Measurements from ENCODE around the gene ZMIZ1.

ZMIZ1 gene

GRCh38 chr10:79068562-79069324 is at the start of gene ZMIZ1 (continued):
- TF ChIP-seq, protein P1, sequence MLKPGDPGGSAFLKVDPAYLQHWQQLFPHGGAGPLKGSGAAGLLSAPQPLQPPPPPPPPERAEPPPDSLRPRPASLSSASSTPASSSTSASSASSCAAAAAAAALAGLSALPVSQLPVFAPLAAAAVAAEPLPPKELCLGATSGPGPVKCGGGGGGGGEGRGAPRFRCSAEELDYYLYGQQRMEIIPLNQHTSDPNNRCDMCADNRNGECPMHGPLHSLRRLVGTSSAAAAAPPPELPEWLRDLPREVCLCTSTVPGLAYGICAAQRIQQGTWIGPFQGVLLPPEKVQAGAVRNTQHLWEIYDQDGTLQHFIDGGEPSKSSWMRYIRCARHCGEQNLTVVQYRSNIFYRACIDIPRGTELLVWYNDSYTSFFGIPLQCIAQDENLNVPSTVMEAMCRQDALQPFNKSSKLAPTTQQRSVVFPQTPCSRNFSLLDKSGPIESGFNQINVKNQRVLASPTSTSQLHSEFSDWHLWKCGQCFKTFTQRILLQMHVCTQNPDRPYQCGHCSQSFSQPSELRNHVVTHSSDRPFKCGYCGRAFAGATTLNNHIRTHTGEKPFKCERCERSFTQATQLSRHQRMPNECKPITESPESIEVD (tag by site-specific recombination; IDR thresholded peaks at IDR 0.05): no peak
- TF ChIP-seq ZNF510 (tag by site-specific recombination; IDR thresholded peaks at IDR 0.05; ENCODE audit: insufficient replicate concordance) (no peak), ZNF513 (tag by site-specific recombination; IDR thresholded peaks at IDR 0.05) (no peak), ZNF394 (tag by site-specific recombination; IDR thresholded peaks at IDR 0.05; ENCODE audit: borderline replicate concordance) (peak; percentile 47; the same call in 1 of the 2 replicates), ZBTB49 (tag by site-specific recombination; IDR thresholded peaks at IDR 0.05; ENCODE audit: low read depth) (no peak), ZNF488 (tag by site-specific recombination; IDR thresholded peaks at IDR 0.05) (no peak), HOXD13 (CRISPR knock-in tag; IDR thresholded peaks at IDR 0.05; ENCODE audit: borderline replicate concordance) (no peak), ZBTB1 (tag by site-specific recombination; IDR thresholded peaks at IDR 0.05) (no peak), ZNF747 (tag by site-specific recombination; IDR thresholded peaks at IDR 0.05) (no peak), KLF7 (tag by site-specific recombination; IDR thresholded peaks at IDR 0.05; ENCODE audit: borderline replicate concordance) (no peak), MEIS1 (CRISPR knock-in tag; IDR thresholded peaks at IDR 0.05; ENCODE audit: borderline replicate concordance) (no peak), PRDM2 (tag by site-specific recombination; IDR thresholded peaks at IDR 0.05; ENCODE audit: borderline replicate concordance) (no peak), ZBTB7A (tag by site-specific recombination; IDR thresholded peaks at IDR 0.05; ENCODE audit: low read depth) (peak; percentile 49; the same call in 1 of the 2 replicates), ZNF704 (tag by site-specific recombination; IDR thresholded peaks at IDR 0.05) (no peak), ZNF362 (tag by site-specific recombination; IDR thresholded peaks at IDR 0.05) (no peak), ZFP69B (tag by site-specific recombination; IDR thresholded peaks at IDR 0.05) (0 out of 2 replicates have a peak, but pooled peaks have one; percentile 22), ZNF707 (tag by site-specific recombination; IDR thresholded peaks at IDR 0.05) (no peak), ZNF660 (tag by site-specific recombination; IDR thresholded peaks at IDR 0.05) (peak; percentile 91), ZNF248 (tag by site-specific recombination; IDR thresholded peaks at IDR 0.05) (no peak)
- TF ChIP-seq, protein P2, sequence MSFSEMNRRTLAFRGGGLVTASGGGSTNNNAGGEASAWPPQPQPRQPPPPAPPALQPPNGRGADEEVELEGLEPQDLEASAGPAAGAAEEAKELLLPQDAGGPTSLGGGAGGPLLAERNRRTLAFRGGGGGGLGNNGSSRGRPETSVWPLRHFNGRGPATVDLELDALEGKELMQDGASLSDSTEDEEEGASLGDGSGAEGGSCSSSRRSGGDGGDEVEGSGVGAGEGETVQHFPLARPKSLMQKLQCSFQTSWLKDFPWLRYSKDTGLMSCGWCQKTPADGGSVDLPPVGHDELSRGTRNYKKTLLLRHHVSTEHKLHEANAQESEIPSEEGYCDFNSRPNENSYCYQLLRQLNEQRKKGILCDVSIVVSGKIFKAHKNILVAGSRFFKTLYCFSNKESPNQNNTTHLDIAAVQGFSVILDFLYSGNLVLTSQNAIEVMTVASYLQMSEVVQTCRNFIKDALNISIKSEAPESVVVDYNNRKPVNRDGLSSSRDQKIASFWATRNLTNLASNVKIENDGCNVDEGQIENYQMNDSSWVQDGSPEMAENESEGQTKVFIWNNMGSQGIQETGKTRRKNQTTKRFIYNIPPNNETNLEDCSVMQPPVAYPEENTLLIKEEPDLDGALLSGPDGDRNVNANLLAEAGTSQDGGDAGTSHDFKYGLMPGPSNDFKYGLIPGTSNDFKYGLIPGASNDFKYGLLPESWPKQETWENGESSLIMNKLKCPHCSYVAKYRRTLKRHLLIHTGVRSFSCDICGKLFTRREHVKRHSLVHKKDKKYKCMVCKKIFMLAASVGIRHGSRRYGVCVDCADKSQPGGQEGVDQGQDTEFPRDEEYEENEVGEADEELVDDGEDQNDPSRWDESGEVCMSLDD (tag by site-specific recombination; IDR thresholded peaks at IDR 0.05): no peak

Data from HEK293 (cell line).